Fibroblast of lung (primary cell): ENCODE measurements around the gene TTC13. TPM values are rescaled to one million over a fixed set of nuclear protein-coding genes. Genes with fewer than 3 reads are reported as not detected.

ENCODE experiments used
- DNase-seq, 2 donors: peaks; one replicate each; pipeline versions ENCODE4 v3.0.0 to v3.0.0-alpha.2; 2010; ENCODE audit warnings: low read depth in 2 of 2
- H2AFZ ChIP-seq: 2 replicates; pipeline ENCODE4 v1.5.1; 2012; ENCODE audit warnings: low read length, control low read depth, inconsistent platforms
- H3K27ac ChIP-seq: 2 replicates; pipeline ENCODE4 v1.5.1; 2011; ENCODE audit warnings: low read length, control low read depth; ENCODE audit not compliant: insufficient read depth
- H3K27me3 ChIP-seq: 2 replicates; pipeline ENCODE4 v1.5.1; 2011; ENCODE audit warnings: mild to moderate bottlenecking, low read length; ENCODE audit not compliant: control insufficient read depth, insufficient read depth
- H3K36me3 ChIP-seq: 2 replicates; pipeline ENCODE4 v1.5.1; 2011; ENCODE audit warnings: low read length; ENCODE audit not compliant: control insufficient read depth, insufficient read depth
- H3K4me1 ChIP-seq: 2 replicates; pipeline ENCODE4 v1.5.1; 2011; ENCODE audit warnings: low read length; ENCODE audit not compliant: control insufficient read depth, insufficient read depth; ENCODE audit errors: extremely low read depth
- H3K4me2 ChIP-seq: 2 replicates; pipeline ENCODE4 v1.5.1; 2011; ENCODE audit warnings: low read length, control low read depth; ENCODE audit not compliant: insufficient read depth; ENCODE audit errors: extremely low read depth
- H3K4me3 ChIP-seq, 4 experiments: fragments of 200-600 bp in 1 of 4; sonication (generic) in 1 of 4; replicated peaks in 1 of 4; 2 replicates each; pipeline ENCODE4 v1.5.1; 2011 to 2016; ENCODE audit warnings: low read length in 4 of 4, low read depth in 3 of 4, mild to moderate bottlenecking in 3 of 4, control low read depth in 2 of 4, inconsistent platforms in 1 of 4, mixed read lengths in 1 of 4; ENCODE audit not compliant: insufficient read depth in 1 of 4; ENCODE audit errors: control extremely low read depth in 1 of 4
- H3K79me2 ChIP-seq: 2 replicates; pipeline ENCODE4 v1.5.1; 2012; ENCODE audit warnings: mild to moderate bottlenecking, low read length, inconsistent platforms; ENCODE audit not compliant: control insufficient read depth, insufficient read depth
- H3K9ac ChIP-seq: 2 replicates; pipeline ENCODE4 v1.5.1; 2011; ENCODE audit warnings: mild to moderate bottlenecking, low read length, control low read depth; ENCODE audit not compliant: insufficient read depth
- H3K9me3 ChIP-seq: 2 replicates; pipeline ENCODE4 v1.5.1; 2012; ENCODE audit warnings: low read depth, low read length; ENCODE audit not compliant: control insufficient read depth, insufficient read depth
- H4K20me1 ChIP-seq: 2 replicates; pipeline ENCODE4 v1.5.1; 2011; ENCODE audit warnings: low read length; ENCODE audit not compliant: control insufficient read depth, insufficient read depth; ENCODE audit errors: extremely low read depth
- EZH2 ChIP-seq: IDR thresholded peaks from 2 replicates; pipeline ENCODE4 v1.5.1; 2012; ENCODE audit warnings: low read length, control low read depth, mild to moderate bottlenecking; ENCODE audit errors: missing control alignments
- polyA plus RNA-seq, 2 donors: library from polyadenylated mRNA; depleted of rRNA in 1 of 2; stranded (reverse) in 1 of 2; unstranded in 1 of 2; fragments of >200 nt; gene quantifications; 2 replicates each; pipeline ENCODE4 v1.2.1, GENCODE V29; 2011 to 2012; ENCODE audit warnings: missing spikeins in 1 of 2
- total RNA-seq: library from RNA; depleted of rRNA; stranded (reverse); fragments of >200 nt; gene quantifications from 2 replicates; pipeline ENCODE4 v1.2.1, GENCODE V29; 2014
- TF ChIP-seq, protein P1 (sequence below), 2 donors: IDR thresholded peaks in 1 of 2; conservative IDR thresholded peaks in 1 of 2; 1 replicate in 1 of 2; 2 replicates in 1 of 2; pipeline ENCODE4 v1.5.1; 2011 to 2012; ENCODE audit warnings: low read length in 2 of 2, control low read depth in 1 of 2, inconsistent platforms in 1 of 2, low read depth in 1 of 2, mild to moderate bottlenecking in 1 of 2

TTC13 gene
- total and polyA plus RNA-seq, 2 donors (not counting 1 experiment from before 2014, with no cell fraction given): 8.0 to 16.2 TPM

DNA sequence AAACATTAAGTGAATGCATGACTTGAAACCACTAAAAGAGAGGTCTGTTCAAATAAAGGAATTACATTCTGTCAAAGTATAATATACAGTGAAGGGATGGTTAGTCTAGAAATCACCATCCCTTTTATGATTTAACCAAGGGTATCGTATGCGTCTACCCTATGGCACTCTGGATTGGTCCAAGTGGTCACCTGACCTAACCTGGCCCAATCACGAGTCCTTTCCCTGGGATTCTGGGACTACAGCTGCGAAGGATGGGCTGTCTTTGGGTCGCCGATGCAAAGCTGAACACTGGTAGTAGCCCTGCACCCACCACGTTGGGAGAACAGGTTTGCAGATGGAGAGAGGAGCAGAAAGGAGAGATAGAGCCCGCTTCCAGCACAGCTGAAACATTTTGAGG, 79.9 kb downstream of the TTC13 start:
- Histone ChIP-seq H3K4me2 (no peak overlapping the region), H3K9me3 (no peaks in the 10 kb centered on the region), H3K4me3 (no peak overlapping the region), H3K27ac (no peak overlapping the region), H3K27me3 (no peaks in the 10 kb centered on the region), H4K20me1 (no peaks in the 10 kb centered on the region), H3K36me3 (no peaks in the 10 kb centered on the region), H3K9ac (no peak overlapping the region), H2AFZ (no peak overlapping the region), H3K4me1 (no peaks in the 10 kb centered on the region), H3K79me2 (no peaks in the 10 kb centered on the region)
- TF ChIP-seq EZH2: no peak
- TF ChIP-seq, protein P1, sequence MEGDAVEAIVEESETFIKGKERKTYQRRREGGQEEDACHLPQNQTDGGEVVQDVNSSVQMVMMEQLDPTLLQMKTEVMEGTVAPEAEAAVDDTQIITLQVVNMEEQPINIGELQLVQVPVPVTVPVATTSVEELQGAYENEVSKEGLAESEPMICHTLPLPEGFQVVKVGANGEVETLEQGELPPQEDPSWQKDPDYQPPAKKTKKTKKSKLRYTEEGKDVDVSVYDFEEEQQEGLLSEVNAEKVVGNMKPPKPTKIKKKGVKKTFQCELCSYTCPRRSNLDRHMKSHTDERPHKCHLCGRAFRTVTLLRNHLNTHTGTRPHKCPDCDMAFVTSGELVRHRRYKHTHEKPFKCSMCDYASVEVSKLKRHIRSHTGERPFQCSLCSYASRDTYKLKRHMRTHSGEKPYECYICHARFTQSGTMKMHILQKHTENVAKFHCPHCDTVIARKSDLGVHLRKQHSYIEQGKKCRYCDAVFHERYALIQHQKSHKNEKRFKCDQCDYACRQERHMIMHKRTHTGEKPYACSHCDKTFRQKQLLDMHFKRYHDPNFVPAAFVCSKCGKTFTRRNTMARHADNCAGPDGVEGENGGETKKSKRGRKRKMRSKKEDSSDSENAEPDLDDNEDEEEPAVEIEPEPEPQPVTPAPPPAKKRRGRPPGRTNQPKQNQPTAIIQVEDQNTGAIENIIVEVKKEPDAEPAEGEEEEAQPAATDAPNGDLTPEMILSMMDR (conservative IDR thresholded peaks at IDR 0.05 in 1 of 2, IDR thresholded peaks at IDR 0.05 in 1 of 2; ENCODE audit: low read depth in 1 of 2, low read length in 2 of 2): no peak
- no peak for DNase-seq

DNA sequence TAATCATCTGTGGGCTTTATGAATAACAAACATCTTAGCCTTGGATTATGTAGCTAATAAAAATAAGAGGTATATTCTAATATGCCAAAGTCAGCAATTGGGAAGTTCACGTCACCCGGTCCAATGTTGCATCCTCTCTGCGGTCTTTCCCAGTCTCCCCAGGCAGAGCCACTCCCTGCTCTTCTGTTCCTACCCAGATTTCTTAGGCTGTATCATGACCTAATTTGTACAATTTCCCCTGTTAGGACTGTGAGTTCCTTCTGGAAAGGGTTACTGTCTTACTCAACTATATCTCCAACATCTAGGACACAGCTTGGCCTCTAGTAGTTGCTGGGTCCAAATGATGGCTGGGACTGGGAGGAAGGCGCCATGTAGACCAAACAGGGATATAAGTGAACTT, 80.5 kb downstream of the TTC13 start:
- no peaks in the 10 kb centered on the region for H3K79me2 ChIP-seq
- H3K9ac ChIP-seq: no peak overlapping the region
- H4K20me1 ChIP-seq: no peaks in the 10 kb centered on the region
- no peak overlapping the region for H3K4me3 ChIP-seq
- no peaks in the 10 kb centered on the region for H3K27me3 ChIP-seq
- TF ChIP-seq, protein P1 (conservative IDR thresholded peaks at IDR 0.05 in 1 of 2, IDR thresholded peaks at IDR 0.05 in 1 of 2; ENCODE audit: low read depth in 1 of 2, low read length in 2 of 2): no peak
- TF ChIP-seq EZH2: no peak
- no peak overlapping the region for H3K27ac ChIP-seq
- no peaks in the 10 kb centered on the region for H3K4me1 ChIP-seq
- no peak for DNase-seq
- H2AFZ ChIP-seq: no peak overlapping the region
- H3K9me3 ChIP-seq: no peaks in the 10 kb centered on the region
- no peak overlapping the region for H3K4me2 ChIP-seq
- no peaks in the 10 kb centered on the region for H3K36me3 ChIP-seq

DNA sequence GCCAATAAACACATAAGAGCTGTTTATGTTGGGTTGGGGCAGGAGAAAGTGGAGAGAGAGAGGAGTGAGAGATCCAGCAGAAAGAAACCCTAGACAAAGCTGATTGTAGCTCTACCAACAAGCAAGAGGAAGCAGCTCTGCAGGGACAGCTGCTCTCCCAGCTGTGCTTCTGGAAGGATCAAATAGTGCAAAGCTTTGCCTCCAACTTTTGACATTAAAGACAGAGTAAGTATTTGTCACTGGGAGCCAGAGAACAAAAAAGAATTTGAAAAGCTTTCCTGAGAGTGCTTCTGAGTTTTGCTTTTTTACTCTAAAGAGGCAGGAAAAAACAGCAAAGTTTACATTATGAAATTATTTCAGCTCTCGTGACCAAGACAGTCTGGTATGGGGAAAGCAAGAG, 81.9 kb downstream of the TTC13 start:
- H3K4me2 ChIP-seq: no peak overlapping the region
- no peak for TF ChIP-seq EZH2
- TF ChIP-seq, protein P1 (conservative IDR thresholded peaks at IDR 0.05 in 1 of 2, IDR thresholded peaks at IDR 0.05 in 1 of 2; ENCODE audit: low read depth in 1 of 2, low read length in 2 of 2): no peak

More for the DNA sequence above, 81.9 kb downstream of the TTC13 start:
- no peaks in the 10 kb centered on the region for H4K20me1 ChIP-seq
- H3K27me3 ChIP-seq: no peaks in the 10 kb centered on the region
- H3K36me3 ChIP-seq: no peaks in the 10 kb centered on the region
- no peaks in the 10 kb centered on the region for H3K79me2 ChIP-seq
- H3K4me3 ChIP-seq: no peak overlapping the region
- no peak overlapping the region for H2AFZ ChIP-seq
- H3K4me1 ChIP-seq: no peaks in the 10 kb centered on the region
- H3K9me3 ChIP-seq: no peaks in the 10 kb centered on the region
- no peak for DNase-seq
- no peak overlapping the region for H3K9ac ChIP-seq
- H3K27ac ChIP-seq: no peak overlapping the region
